Activated naive CD4-positive, alpha-beta T cell treated with anti-CD3 and anti-CD28 coated beads, Interleukin-2, amount 50 U/mL, for 24 hours (primary cell): ENCODE measurements around the gene DGAT2.

Experiments
- H3K27ac Mint-ChIP-seq: one replicate; pipeline ENCODE4 v1.8.0; 2021; ENCODE audit warnings: mild to moderate bottlenecking, mixed read lengths
- H3K27me3 Mint-ChIP-seq: one replicate; pipeline ENCODE4 v1.8.0; 2021; ENCODE audit warnings: mixed read lengths
- H3K36me3 Mint-ChIP-seq: one replicate; pipeline ENCODE4 v1.8.0; 2021; ENCODE audit warnings: mixed read lengths
- H3K4me1 Mint-ChIP-seq: one replicate; pipeline ENCODE4 v1.8.0; 2021; ENCODE audit warnings: mixed read lengths
- H3K4me3 Mint-ChIP-seq: one replicate; pipeline ENCODE4 v1.8.0; 2021; ENCODE audit warnings: mild to moderate bottlenecking, mixed read lengths
- H3K9me3 Mint-ChIP-seq: one replicate; pipeline ENCODE4 v1.8.0; 2021; ENCODE audit warnings: mixed read lengths

Gene DGAT2

DNA sequence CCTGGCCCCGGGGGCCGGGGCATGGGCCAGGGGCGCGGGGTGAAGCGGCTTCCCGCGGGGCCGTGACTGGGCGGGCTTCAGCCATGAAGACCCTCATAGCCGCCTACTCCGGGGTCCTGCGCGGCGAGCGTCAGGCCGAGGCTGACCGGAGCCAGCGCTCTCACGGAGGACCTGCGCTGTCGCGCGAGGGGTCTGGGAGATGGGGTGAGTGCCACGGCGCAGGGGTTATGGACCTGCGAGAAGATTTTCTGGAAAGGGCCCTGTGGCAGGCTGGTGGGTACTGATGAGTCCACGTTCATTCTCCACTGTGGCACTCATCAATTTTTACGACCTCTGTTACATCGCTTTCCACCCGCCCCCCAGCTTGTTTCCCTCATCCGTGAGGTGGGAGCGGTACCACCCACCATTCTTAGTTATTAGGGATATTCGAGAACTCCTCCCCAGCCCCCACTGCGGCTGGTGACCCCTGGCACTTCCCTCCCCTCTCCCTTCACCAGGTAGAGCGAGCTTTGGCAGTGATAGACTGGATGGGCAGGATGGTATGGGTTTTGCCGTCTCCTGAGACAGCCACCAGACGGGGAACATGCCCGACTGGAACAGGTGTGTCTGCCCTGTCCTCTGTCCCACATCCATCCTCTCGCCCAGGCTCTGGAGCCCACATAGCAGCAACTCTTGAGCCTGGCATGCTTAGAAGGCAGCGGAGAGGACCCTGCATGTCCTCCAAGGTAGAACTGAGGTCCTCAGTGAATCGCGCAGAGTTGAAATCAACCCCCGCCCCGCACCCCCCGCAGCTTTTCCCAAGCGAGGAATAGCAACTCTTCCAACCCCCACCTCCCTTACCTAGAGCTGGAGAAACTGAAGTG, 562 bp downstream of the DGAT2 start:
- H3K27ac Mint-ChIP-seq, result peak overlapping the region; percentile 32

DNA sequence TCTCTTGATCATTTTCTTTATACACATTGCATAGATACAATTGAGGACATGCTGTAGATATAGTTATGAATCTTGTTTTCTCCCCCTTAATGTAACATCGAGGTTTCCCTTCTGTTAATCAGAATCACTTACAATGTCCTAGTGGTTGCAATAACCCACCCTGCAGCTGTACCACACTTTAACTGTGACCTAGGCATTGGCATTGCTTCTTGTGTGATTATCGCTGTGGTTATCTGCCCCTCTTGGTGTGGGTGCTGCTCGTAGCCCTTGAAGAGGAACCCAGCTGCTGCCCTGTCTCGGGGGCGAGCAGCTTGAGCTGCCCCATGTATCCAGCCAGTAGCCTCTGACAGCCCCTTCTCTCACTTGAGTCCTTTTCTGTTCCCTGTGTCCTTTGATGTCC, 1.5 kb downstream of the DGAT2 start:
- no peaks in the 10 kb centered on the region for H3K9me3 Mint-ChIP-seq
- no peaks in the 10 kb centered on the region for H3K36me3 Mint-ChIP-seq
- H3K27me3 Mint-ChIP-seq, result peaks cover 13% of the 10 kb centered on the region
- peaks cover 21% of the 10 kb centered on the region for H3K4me1 Mint-ChIP-seq
- peak overlapping the region; percentile 77 for H3K4me3 Mint-ChIP-seq
- no peak overlapping the region for H3K27ac Mint-ChIP-seq

More for the DNA sequence above, 562 bp downstream of the DGAT2 start:
- peaks cover 21% of the 10 kb centered on the region for H3K4me1 Mint-ChIP-seq
- no peaks in the 10 kb centered on the region for H3K36me3 Mint-ChIP-seq
- no peaks in the 10 kb centered on the region for H3K9me3 Mint-ChIP-seq
- peak overlapping the region; percentile 81 for H3K4me3 Mint-ChIP-seq
- peaks cover 13% of the 10 kb centered on the region for H3K27me3 Mint-ChIP-seq

DNA sequence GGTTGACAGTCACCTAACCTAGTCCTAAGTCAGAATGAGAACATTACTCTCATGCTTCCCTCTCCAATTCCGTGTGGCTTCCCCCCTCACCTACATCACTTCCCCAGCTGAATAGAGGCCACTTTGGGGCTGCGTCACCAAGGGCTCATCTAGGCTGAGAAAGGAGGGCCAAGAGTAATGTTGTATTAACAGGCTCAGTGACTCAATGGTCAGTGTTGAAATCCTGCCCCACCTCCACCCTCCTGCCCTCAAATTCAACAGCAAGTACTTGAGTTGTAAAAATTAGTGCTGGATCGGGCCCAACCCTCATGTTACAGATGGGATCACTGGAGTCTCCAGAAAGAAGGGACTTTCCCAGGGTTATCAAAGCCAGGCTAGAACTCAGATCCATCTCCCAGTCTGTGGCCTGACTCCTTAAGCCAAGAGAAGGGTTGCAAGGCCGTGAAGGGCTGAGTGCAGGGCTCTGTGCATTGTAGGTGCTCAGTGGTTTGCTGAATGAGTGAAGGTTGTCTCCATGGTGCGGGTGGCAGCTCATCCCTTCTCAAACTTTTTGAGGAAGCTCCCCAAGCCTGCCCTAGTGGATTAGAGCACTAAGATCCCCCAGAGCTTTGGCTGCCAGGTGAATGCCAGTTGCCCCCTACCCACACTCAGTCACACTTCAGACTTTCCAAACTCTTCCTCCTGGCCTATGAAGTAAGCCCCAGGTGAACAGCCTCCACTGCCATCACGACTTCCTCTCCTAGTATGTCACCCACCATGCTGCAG, 3.2 kb downstream of the DGAT2 start:
- Mint-ChIP-seq H3K4me1 (peaks cover 21% of the 10 kb centered on the region), H3K27ac (no peak overlapping the region), H3K4me3 (no peak overlapping the region), H3K36me3 (no peaks in the 10 kb centered on the region), H3K9me3 (no peaks in the 10 kb centered on the region), H3K27me3 (peaks cover 13% of the 10 kb centered on the region)

DNA sequence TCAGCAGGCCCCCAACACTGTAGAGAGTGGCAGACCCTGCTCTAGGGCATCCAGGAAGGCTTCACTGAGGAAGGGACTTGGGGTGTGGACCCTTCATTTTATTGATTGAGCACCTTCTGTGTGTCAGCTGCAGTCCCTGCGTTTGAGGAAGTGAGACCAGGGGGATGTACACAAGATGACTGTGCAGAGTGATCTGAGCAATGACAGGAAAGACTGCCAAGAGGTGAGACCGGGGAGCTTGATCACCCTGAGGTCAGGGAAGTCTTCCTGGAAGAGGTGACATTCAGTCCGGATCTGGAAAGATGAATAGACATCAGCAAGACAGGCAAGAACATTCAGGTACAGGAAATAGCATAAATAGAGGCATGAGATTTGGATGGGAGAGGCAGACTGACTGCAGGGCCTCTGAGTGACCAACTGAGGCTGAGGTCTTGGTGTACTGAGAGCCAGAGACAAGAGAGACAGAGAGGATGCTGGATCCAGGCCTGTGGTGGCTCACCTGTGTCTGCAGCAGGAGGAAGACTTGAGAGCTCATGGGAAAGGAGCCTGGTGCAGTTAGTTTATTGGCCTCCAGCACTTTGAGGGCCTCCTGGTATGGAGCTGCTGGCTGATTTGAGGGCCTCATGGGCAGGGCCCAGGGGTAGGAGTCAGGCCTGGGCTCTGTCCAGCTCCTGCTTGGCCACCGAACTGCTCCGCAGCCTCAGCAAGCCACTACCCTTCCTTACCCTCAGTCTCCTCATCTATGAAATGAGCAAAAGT, 5.2 kb downstream of the DGAT2 start:
- no peak overlapping the region for H3K27ac Mint-ChIP-seq
- H3K4me3 Mint-ChIP-seq, result no peak overlapping the region
- H3K27me3 Mint-ChIP-seq, result peaks cover 11% of the 10 kb centered on the region
- H3K4me1 Mint-ChIP-seq, result peaks cover 11% of the 10 kb centered on the region
- H3K9me3 Mint-ChIP-seq, result no peaks in the 10 kb centered on the region
- H3K36me3 Mint-ChIP-seq, result no peaks in the 10 kb centered on the region

DNA sequence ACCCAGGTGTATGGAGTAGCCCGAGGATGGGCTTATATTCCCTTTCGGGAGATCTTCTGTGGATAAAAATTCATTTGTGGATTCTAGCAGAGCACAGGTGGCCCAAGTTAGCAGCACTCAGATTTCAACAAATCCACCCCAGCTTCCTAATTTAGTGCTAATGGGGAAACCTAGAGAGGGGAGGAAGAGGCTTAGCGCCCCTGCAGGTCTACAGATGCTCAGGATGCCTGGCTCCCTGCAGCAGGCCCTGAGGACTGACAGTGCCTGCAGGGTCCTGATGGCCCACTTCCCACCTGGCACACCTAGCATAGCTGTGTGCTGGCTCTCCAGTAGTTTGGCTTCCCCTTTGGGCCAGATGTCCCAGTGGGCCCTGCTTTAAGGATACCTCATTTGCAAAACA, 6.5 kb downstream of the DGAT2 start:
- Mint-ChIP-seq H3K9me3 (no peaks in the 10 kb centered on the region), H3K4me3 (no peak overlapping the region), H3K36me3 (no peaks in the 10 kb centered on the region), H3K27ac (no peak overlapping the region), H3K27me3 (peaks cover 6% of the 10 kb centered on the region), H3K4me1 (peaks cover 2% of the 10 kb centered on the region)

DNA sequence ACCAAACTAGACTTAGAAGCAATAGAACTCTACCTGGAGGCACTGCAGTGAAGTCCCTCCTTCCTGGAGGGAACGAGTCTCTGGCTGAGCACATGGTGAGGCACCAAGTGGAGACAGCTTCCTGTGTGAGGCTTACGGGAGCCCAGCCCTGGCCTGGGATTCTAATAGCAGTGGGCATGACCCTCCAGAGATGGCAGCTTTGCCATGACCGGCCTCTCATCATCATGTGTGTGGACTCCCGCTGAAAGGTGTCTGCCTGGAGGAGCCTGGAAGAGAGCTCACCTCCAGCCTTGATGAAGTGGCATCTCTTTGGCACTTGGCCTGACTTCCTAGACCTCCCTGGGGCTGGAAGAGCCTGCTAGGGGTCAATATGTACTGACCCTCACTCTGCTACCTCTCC, 8.0 kb downstream of the DGAT2 start:
- no peaks in the 10 kb centered on the region for H3K9me3 Mint-ChIP-seq
- no peak overlapping the region for H3K27ac Mint-ChIP-seq
- H3K4me3 Mint-ChIP-seq, result no peak overlapping the region
- H3K36me3 Mint-ChIP-seq, result no peaks in the 10 kb centered on the region
- no peaks in the 10 kb centered on the region for H3K27me3 Mint-ChIP-seq
- no peaks in the 10 kb centered on the region for H3K4me1 Mint-ChIP-seq

DNA sequence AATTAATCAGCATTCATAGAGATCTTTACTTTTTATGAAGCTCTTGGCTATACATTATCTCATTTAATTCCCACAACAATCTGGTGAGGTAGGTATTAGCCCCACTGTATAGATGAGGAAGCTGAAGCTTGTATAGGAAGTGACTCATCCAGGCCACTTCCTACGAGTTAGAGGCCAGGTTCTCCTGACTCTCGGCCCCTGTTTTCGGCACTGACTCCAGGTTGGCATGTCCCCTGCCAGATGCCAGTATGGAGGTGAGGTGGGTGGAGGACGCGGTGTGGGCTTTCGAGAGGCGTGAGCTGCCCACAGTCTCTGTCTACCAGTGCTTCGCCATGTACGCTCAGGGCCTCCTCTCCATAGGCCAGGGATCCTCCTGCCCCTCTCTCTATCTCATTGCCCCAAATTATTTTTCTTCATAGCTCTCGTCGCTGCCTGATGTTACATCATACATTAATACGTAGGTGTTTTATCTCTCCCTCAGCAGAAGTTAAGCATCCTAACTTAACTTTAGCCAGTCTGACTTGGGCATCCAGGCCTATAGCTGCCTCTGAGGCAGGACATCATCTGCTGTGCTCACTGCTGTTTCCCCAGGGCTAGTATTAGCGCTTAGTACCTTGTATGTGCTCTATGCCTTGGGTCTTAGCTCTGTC, 9.0 kb downstream of the DGAT2 start:
- Mint-ChIP-seq H3K4me3 (no peak overlapping the region), H3K27me3 (no peaks in the 10 kb centered on the region), H3K4me1 (no peaks in the 10 kb centered on the region), H3K27ac (no peak overlapping the region), H3K9me3 (no peaks in the 10 kb centered on the region), H3K36me3 (no peaks in the 10 kb centered on the region)

DNA sequence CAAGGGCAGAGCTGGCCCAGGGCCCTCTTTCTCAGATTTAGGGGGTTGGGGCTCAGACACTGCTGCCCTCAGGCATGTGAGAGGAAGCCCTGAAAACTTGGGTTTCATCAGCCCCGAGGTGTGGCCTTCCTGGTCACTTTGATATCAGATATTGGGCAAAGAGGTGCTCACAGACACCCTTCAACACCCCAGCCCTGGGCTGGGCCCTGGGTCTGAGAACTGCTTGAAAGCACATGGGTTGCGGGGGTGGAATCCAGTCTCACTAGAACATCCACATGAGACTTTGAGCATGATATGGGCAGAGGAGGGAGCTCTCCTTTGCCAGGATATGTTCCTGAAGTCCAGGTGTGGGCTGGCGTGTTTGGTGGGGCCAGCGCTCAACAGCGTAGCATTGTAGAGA, 10.4 kb downstream of the DGAT2 start:
- no peaks in the 10 kb centered on the region for H3K27me3 Mint-ChIP-seq
- no peak overlapping the region for H3K27ac Mint-ChIP-seq
- H3K36me3 Mint-ChIP-seq, result no peaks in the 10 kb centered on the region
- H3K9me3 Mint-ChIP-seq, result no peaks in the 10 kb centered on the region
- no peaks in the 10 kb centered on the region for H3K4me1 Mint-ChIP-seq
- no peak overlapping the region for H3K4me3 Mint-ChIP-seq

DNA sequence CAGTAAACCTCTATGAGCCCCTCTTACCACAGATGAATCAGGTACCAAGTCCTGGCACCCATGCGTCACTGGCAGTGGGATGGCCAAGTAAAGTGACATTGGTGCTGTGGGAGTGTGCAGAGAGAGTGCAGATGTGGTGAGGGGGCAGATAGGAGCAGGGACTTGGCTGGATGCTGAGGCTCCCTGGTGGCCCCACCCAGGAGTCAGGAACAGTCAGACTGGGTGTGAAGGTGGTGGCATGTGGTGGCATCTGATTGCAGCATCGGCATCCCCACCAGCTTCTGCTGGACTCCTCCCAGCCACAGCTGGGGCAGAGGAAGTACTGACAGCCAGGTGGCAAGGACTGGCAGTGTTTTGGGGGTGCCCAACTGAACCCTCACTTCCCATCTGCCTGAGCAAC, 11.4 kb downstream of the DGAT2 start:
- Mint-ChIP-seq H3K4me1 (no peaks in the 10 kb centered on the region), H3K36me3 (no peaks in the 10 kb centered on the region), H3K27me3 (no peaks in the 10 kb centered on the region), H3K4me3 (no peak overlapping the region), H3K9me3 (no peaks in the 10 kb centered on the region), H3K27ac (no peak overlapping the region)

DNA sequence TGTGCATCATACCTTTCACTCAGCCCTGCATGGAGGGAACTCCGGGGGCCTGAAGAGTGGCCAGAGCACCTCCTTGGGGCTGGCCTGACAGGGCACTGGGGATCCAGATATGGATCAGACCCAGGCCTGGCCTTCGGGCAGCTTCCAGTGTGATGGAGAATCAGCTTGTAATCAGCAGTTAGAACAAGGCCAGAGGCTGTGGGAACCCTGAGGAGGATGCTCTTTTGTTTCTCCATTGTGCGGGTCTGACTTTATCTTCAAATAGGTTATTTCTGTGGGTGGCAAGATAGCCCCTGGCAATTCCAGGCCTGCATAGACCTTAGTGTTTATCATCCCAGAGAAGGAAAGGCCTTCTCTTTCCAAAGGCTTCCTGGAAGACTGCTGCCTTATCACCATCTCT, 12.3 kb downstream of the DGAT2 start:
- Mint-ChIP-seq H3K4me1 (no peaks in the 10 kb centered on the region), H3K27ac (no peak overlapping the region), H3K4me3 (no peak overlapping the region), H3K27me3 (no peaks in the 10 kb centered on the region), H3K9me3 (no peaks in the 10 kb centered on the region), H3K36me3 (no peaks in the 10 kb centered on the region)

DNA sequence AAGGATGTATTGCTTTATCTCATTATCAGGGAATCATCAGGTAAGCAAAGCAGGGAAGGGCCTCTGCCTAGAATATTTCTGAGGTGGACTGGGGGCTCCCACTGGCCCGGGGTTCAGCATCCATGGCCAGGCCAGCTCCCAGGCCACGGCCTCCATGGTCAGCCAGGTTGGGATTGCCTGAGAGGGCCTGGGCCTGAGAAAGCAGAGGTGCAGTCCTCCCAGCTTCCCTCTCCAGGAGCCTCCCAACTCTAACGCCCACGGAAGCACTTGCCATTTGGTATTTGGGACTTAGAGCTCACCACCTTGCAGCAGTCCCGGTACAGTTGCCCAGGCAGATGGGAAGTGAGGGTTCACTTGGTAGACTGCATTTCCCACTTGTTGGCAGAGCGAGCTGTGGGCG, 12.7 kb downstream of the DGAT2 start:
- H3K27ac Mint-ChIP-seq, result no peak overlapping the region
- H3K9me3 Mint-ChIP-seq, result no peaks in the 10 kb centered on the region

DNA sequence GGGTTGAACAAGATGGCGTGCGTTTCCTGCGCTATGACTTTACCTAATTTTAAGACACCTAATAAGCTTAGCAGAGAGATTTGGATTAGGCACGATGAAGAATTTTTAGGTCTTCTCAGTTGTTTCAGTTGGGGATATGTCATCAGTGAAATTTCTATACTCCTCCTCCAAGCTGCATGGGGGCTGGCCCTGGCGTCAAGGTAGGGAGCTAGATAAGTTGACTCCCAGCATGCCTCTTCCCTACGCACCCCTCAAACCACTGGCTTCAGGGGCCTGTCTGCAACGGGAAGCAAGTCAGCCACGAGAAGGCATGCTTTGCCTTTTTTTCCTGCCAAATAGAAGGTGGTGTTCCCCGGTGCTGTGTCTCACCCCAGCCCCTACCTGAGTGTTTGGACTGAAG, 13.3 kb downstream of the DGAT2 start:
- H3K4me3 Mint-ChIP-seq, result no peak overlapping the region

More for the DNA sequence above, 12.7 kb downstream of the DGAT2 start:
- Mint-ChIP-seq H3K27me3 (no peaks in the 10 kb centered on the region), H3K4me3 (no peak overlapping the region), H3K36me3 (no peaks in the 10 kb centered on the region), H3K4me1 (no peaks in the 10 kb centered on the region)

DNA sequence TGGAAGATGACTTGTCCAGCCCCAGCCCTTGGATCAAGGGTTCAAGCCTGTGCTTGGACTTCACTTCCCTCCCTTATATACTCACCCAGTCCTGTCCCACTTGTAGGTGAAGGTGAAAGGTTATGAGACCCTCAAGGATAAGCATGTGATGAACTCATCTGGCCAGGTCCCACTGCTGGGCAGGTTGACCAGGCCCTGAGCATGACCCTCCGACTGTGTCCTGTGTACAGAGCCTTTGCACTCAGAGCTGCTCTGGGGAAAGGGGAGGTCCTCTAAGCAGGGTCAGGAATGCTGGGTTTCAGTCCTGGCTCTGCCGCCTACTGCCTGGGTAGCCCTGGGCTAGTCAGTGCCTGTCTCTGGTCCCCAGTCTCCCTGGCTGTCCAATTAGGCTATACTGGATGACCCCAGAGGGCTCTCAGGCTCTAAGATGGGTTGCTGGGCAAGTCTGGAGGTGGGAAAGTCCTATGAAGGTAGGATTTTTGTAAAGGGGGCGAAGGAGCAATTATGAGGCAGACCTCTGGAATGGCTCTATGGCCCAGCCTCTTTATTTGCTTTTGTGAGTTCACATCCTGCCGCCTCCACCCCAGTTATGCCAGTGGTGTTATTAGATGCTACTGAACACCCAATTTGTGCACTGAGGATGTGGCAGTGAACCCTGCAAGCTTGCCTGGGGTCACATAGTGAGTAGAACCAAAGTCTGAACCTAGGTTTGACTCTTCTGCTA, 14.1 kb downstream of the DGAT2 start:
- Mint-ChIP-seq H3K9me3 (no peaks in the 10 kb centered on the region), H3K4me3 (no peak overlapping the region), H3K36me3 (no peaks in the 10 kb centered on the region), H3K27me3 (no peaks in the 10 kb centered on the region), H3K4me1 (no peaks in the 10 kb centered on the region), H3K27ac (no peak overlapping the region)

More for the DNA sequence above, 13.3 kb downstream of the DGAT2 start:
- Mint-ChIP-seq H3K4me1 (no peaks in the 10 kb centered on the region), H3K27ac (no peak overlapping the region), H3K27me3 (no peaks in the 10 kb centered on the region), H3K9me3 (no peaks in the 10 kb centered on the region), H3K36me3 (no peaks in the 10 kb centered on the region)

DNA sequence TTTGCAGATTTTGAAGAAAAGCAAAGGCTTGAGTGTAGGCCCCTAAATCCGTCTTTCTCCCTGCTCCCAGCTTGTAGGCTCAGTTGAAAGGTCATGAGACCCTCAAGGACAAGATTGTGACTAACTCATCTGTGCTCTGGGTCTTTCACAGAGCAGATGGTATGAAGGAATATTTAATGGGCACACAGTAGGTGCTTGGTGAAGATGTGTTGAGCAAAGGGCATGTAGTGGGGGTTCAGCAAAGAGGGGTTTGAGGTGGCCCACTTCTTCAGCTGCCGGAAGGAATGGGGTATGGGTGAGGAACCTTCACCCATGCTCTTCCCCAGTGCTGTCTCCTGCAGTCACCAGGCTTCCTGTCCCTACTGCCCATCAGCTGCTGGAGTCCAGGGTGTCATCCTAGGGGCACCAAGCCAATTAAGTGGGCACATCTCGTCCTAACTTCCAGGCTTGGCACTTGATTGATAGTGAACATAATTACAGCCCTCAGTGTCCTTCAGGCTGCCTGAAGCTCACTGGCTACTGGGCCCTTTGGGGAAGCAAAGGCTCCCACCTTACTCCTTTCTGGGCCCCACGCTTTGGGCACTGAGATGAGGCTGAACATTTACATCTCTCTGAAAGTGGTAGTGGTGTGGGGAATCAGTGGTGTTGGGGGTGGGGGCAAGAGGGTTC, 15.0 kb downstream of the DGAT2 start:
- Mint-ChIP-seq H3K4me3 (no peak overlapping the region), H3K27me3 (no peaks in the 10 kb centered on the region), H3K27ac (no peak overlapping the region), H3K4me1 (no peaks in the 10 kb centered on the region), H3K36me3 (no peaks in the 10 kb centered on the region), H3K9me3 (no peaks in the 10 kb centered on the region)
